ENCODE measurements around the gene FIGN. TPM values are rescaled to one million over a fixed set of nuclear protein-coding genes. Genes with fewer than 3 reads are reported as not detected.

Gene FIGN
- total RNA-seq, 2 experiments from 2014 or later = not detected

GRCh38 chr2:163621445-163622004, 114.3 kb downstream of the FIGN start:
- H3K27ac Mint-ChIP-seq = no peak overlapping the region
- H3K36me3 ChIP-seq (ENCODE audit: insufficient read depth, low read length) = no peaks in the 10 kb centered on the region
- no peaks in the 10 kb centered on the region for H3K4me1 ChIP-seq (ENCODE audit: insufficient read depth, low read length)
- no peaks in the 10 kb centered on the region for H3K4me1 Mint-ChIP-seq (ENCODE audit: low read depth)
- ATAC-seq (ENCODE audit: poor library complexity) (no peak), DNase-seq (no peak)
- H3K27me3 ChIP-seq (ENCODE audit: control insufficient read depth in 1 of 2, insufficient read depth in 2 of 2, low read length in 2 of 2) = no peaks in the 10 kb centered on the region
- intact Hi-C loops (cut with DNase I, micrococcal nuclease) = no loop called here
- H3K4me3 ChIP-seq (ENCODE audit: low read length) = no peak overlapping the region
- H3K36me3 Mint-ChIP-seq (ENCODE audit: low read depth) = no peaks in the 10 kb centered on the region
- POLR2A ChIA-PET = no interaction called here
- no peak overlapping the region for H3K4me3 Mint-ChIP-seq
- no peak for TF ChIP-seq CTCF (IDR thresholded peaks at IDR 0.05)
- no peaks in the 10 kb centered on the region for H3K9me3 ChIP-seq (ENCODE audit: control insufficient read depth in 1 of 2, insufficient read depth in 1 of 2, low read length in 2 of 2)
- H3K27me3 Mint-ChIP-seq = no peaks in the 10 kb centered on the region
- CTCF ChIA-PET = no interaction called here
- no peak overlapping the region for H3K27ac ChIP-seq (ENCODE audit: low read depth in 1 of 2, low read length in 2 of 2)
- H3K9me3 Mint-ChIP-seq = peaks cover 4% of the 10 kb centered on the region

GRCh38 chr2:163617517-163617916, 118.3 kb downstream of the FIGN start:
- ATAC-seq (ENCODE audit: poor library complexity) (no peak), DNase-seq (no peak)
- no peak overlapping the region for H3K4me3 Mint-ChIP-seq
- intact Hi-C loops (cut with DNase I, micrococcal nuclease) = no loop called here
- CTCF ChIA-PET = no interaction called here
- TF ChIP-seq CTCF (IDR thresholded peaks at IDR 0.05) = no peak
- no peak overlapping the region for H3K27ac Mint-ChIP-seq
- H3K27me3 Mint-ChIP-seq = no peaks in the 10 kb centered on the region
- H3K4me1 Mint-ChIP-seq (ENCODE audit: low read depth) = no peaks in the 10 kb centered on the region
- no peaks in the 10 kb centered on the region for H3K9me3 ChIP-seq (ENCODE audit: control insufficient read depth in 1 of 2, insufficient read depth in 1 of 2, low read length in 2 of 2)
- H3K9me3 Mint-ChIP-seq = no peaks in the 10 kb centered on the region
- no peaks in the 10 kb centered on the region for H3K36me3 ChIP-seq (ENCODE audit: insufficient read depth, low read length)
- POLR2A ChIA-PET = no interaction called here
- no peaks in the 10 kb centered on the region for H3K27me3 ChIP-seq (ENCODE audit: control insufficient read depth in 1 of 2, insufficient read depth in 2 of 2, low read length in 2 of 2)
- H3K4me1 ChIP-seq (ENCODE audit: insufficient read depth, low read length) = no peaks in the 10 kb centered on the region
- no peak overlapping the region for H3K4me3 ChIP-seq (ENCODE audit: low read length)
- H3K27ac ChIP-seq (ENCODE audit: low read depth in 1 of 2, low read length in 2 of 2) = no peak overlapping the region
- H3K36me3 Mint-ChIP-seq (ENCODE audit: low read depth) = no peaks in the 10 kb centered on the region

- no peak overlapping the region for H3K27ac ChIP-seq (ENCODE audit: low read depth in 1 of 2, low read length in 2 of 2)
- H3K9me3 ChIP-seq (ENCODE audit: control insufficient read depth in 1 of 2, insufficient read depth in 1 of 2, low read length in 2 of 2) = peaks cover 0 to 10% of the 10 kb centered on the region in 2 experiments
- H3K4me1 ChIP-seq (ENCODE audit: insufficient read depth, low read length) = no peaks in the 10 kb centered on the region
- DNase-seq (no peak), ATAC-seq (ENCODE audit: poor library complexity) (no peak)
- Mint-ChIP-seq H3K27ac (no peak overlapping the region), H3K4me3 (no peak overlapping the region), H3K9me3 (no peaks in the 10 kb centered on the region), H3K36me3 (ENCODE audit: low read depth) (no peaks in the 10 kb centered on the region), H3K4me1 (ENCODE audit: low read depth) (no peaks in the 10 kb centered on the region), H3K27me3 (no peaks in the 10 kb centered on the region)
- no peaks in the 10 kb centered on the region for H3K36me3 ChIP-seq (ENCODE audit: insufficient read depth, low read length)
- no peak for TF ChIP-seq CTCF (IDR thresholded peaks at IDR 0.05)
- H3K4me3 ChIP-seq (ENCODE audit: low read length) = no peak overlapping the region
- ChIA-PET CTCF (no interaction called here), POLR2A (no interaction called here)
- intact Hi-C loops (cut with DNase I, micrococcal nuclease) = loop anchor here in 1 of 2 experiments (5.0 kb wide), 1 partner anchor 409 kb away; no protein-coding TSS in a partner anchor
- no peaks in the 10 kb centered on the region for H3K27me3 ChIP-seq (ENCODE audit: control insufficient read depth in 1 of 2, insufficient read depth in 2 of 2, low read length in 2 of 2)
Observed at GRCh38 chr2:163613266-163613731, 122.5 kb downstream of the FIGN start.

Measured in CD4-positive, alpha-beta T cell (primary cell).